ENCODE measurements around the gene PSG2.
"Not testable (repeated sequence)": the region's sequence is repeated elsewhere in the genome, so short reads cannot be mapped to it uniquely, and the experiment has no call there.

Gene PSG2

DNA sequence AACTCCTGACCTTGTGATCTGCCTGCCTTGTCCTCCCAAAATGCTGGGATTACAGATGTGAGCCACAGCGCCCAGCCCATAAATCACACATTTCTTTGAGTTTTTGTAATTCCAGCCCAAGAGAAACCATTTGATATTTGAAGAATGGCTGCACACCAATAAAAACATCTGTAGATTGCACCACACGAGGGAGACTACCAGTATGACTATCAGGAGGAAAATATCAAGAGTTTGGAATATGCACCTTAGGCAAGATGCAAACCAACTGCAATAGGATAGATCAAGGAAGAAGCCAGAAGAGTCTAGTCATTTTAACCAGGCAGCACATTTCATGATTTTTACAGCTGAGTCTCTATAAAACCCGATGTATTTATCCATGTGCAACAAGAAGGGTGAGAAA, 20.1 kb downstream of the PSG2 start:
- not testable (repeated sequence) for DNase-seq

DNA sequence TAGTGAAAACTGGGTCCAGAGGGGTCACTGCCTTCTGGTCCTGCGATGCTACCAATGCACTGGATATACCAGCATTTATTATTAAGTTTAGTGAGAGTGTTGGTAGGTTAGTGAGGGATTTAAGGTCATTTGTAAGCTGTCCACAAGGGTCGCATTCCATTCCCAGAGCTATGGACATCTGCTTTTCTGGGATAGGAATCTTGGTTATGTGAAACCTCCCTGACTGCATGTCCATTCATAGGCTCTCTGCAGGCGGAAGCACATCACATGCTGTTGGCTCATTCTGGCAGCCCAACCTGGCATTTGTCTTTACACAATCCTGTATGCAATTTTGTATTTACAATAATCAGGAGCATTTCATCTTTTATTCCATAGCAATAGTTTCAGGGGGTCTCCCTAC, 21.2 kb downstream of the PSG2 start:
- DNase-seq: not testable (repeated sequence)

DNA sequence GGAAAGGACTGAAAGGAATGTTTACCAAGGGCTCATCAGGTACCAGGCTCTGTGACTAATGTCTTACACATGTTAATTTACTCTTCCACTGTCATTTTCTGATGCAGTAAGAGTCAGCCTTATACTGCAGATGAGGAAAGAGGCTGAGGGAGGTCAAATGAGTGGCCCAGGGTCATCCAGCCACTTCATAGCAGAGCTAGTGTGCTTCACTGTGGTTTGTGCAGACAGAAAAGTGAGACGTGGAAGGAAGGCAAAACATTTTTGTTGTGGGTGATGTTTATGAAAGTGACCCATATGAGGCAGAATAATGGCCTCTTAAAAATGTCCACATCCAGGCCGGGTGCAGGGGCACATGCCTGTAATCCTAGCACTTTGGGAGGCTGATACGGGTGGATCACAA, 22.2 kb downstream of the PSG2 start:
- DNase-seq: not testable (repeated sequence)

DNA sequence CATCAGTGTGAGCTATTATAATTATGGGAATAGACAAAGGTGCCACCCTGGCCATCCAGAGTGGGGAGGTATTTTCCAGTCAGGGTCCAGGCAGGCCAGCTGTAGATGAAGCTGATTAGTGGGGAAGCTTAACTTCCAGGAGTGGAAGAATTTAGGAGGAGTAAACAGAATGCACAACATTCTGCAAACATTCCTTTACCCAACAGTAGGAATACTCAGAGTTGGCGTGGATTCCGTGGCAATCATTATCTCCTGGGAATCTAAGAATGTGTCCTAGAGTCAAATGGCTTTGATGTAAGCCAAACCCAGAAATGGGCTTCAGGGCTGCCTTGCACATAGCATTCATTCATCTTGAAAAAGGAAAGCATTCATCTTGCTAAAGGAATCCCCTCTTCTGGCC, 23.0 kb downstream of the PSG2 start:
- not testable (repeated sequence) for DNase-seq

DNA sequence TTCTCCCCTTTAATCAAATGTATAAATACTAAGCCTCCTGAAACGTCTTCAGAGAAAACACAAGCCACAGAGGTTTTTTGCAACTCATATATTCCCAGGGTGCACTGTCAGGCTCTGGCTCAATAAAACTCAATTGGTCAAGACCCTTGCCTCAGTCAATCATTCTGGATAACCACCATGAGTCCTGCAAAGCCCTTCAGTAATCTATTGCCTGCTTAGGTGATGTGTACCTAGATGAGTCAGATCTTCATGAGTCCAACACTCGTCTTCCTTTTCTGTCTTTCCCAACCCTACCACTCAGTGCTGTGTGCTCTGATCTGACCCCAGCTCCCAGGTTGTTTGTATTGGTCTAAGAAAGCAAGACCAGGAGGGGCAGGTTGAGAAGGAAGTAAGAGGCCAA, 24.1 kb downstream of the PSG2 start:
- DNase-seq: not testable (repeated sequence)

DNA sequence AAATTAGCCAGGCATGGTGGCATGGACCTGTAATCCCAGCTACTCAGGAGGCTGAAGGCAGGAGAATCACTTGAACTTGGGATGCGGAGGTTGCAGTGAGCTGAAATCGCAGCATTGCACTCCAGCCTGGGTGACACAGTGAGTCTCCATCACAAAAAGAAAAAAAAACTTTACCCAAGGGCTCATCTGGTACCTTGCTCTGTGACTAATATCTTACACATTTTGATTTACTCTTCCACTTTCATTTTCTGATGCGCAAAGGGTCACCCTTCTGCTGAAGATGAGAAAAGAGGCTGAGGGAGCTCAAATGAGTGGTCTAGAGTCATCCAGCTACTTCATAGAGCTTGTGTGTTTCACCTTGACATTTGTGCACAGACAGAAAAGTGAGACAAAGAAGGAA, 34.5 kb downstream of the PSG2 start:
- DNase-seq: not testable (repeated sequence)

DNA sequence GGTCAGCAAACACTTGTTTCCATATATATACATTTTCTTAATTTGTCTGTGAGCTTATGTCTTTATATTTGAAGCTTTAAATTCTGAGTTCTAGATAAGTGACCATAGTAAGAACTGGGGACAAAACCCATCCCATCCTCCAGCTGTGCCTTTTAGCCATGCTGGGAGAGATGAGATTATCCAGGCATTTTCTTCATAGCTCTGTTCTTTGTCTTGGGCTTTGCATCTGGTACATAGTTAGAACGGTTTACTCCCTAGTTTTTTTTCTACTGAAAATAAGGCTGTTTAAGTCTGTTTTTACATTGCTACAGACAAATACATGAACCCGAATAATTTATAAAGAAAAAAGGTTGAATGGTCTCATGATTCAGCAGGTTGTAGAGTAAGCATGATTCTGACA, 35.9 kb downstream of the PSG2 start:
- DNase-seq: not testable (repeated sequence)

DNA sequence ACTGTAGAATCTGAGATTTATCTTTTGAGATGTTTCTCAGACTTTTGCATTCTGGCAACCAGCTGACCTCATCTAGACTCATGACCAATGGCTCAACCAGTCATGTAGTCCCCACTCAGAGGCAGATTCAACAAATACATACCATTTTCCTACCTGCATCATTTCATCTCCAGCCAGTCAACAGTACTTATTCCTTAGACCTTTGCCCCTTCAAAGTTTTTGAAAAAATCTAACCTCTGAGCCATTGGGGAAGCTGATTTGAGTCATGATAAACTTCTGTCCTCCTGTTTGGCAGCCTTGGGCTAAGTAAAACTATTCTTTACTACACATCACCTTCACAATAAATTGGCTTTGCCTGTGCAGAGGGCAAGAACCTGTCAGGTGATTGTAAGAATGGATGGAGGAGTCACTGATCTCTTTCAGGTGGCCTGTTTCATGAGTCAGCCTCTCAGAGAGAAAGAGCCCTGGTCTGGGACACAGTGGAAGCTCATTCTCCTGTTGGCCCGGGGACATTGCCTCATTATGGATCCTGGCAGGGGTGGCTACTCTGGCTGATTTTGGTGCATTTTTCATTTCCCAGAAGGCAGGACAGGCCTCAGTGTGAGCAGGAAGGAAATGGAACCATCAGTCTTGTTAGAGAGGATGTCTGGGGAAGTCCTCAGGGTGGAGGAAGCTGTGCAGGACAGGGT, 38.9 kb downstream of the PSG2 start:
- not testable (repeated sequence) for DNase-seq

DNA sequence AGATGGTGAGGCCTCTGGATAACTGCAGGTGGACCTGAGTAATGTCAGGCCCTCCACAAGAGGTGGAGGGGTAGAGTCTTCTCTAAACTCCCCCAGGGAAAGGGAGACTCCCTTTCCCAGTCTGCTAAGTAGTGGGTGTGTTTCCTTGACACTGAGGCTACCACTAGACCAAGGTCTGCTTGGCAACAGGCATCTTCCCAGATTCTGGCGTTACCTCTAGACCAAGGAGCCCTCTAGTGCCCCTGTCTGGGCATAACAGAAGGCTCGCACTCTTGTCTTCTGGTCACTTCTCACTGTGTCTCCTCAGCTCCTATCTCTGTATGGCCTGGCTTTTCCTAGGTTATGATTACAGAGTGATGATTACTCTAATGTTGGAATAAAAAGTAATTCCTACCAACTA, 50.9 kb downstream of the PSG2 start:
- DNase-seq: not testable (repeated sequence)

DNA sequence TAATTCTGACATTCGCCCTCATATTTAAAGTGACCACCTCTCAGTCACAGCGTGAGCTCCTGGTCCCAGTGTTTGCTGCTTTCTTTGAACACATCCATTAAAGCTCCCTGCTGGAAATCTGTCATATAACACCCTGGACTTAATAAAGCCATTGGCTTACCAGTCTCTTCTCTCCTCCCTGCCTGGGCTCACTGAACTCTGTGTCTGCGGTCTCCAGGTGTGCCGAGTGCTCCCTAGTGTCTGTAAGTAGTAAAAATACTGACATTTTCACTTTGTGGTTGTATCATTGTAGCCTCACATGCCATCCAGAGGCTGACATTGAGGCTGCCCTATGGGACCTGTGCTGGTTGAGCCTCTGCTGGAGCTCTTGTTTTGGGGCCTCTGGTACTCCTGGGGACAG, 53.6 kb downstream of the PSG2 start:
- DNase-seq: no peak

DNA sequence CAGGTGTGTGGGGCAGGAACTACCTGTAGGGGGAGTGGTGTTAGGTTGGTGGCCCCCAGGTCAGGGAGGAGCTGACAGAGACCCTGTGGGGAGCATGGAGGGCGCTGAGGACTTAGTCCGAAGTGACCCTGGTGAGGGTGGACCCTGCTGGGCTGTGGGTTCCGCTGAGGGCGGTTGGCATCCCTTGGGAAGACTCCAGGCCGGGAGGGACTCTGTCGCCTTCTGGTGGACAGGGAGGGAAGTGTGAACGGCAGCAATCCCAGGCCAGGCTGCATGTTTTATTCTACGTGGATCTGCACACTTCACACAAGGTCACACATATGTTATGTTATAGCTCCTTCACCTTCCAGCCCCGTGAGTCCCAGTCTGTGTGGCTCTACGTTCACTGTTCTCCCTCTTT, 54.5 kb downstream of the PSG2 start:
- not testable (repeated sequence) for DNase-seq

DNA sequence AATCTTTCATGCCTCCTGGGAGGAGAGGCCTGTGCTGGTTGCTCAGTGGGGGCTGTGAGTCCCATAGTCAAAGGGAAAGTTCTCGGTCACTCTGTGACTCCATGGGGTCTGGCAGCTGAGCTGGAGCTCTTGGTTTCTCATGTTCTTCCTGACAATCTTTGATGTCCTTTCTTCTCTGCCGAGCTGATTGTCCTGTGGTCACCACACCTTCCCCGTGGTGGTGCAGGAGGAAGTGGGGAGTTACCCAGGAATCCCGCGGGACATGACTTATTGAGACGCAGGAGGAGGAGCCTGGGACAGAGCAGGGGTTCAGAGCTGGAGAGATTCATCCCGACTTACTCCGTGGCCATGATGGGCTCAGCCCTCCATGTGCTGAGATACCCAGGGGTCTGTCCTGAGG, 55.4 kb downstream of the PSG2 start:
- DNase-seq: not testable (repeated sequence)

DNA sequence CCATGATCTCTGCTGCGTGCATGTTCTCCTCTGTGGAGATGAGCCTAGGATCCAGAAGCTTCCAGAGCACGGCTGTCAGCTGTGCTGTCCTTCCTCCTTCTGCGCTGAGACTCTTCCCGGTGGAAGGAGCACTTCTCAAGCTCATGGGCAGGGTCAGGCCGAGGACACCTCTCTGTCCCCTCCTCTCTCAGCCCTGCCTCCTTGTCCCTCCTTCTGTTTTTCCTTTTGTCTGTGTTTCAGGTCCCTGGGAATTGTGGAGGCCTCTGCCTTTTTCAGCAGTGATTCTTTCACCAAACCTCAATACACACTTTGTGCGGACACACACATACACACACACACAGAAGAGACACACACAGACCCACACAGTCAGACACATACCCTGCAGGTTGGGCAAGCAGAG, 56.1 kb downstream of the PSG2 start, which contains the start of gene PSG11:
Gene PSG11, minus strand, starts transcription at position 101 of the 400 bp plus-strand sequence. Its CDS starts 97 bp downstream, at position 4.
- not testable (repeated sequence) for DNase-seq

DNA sequence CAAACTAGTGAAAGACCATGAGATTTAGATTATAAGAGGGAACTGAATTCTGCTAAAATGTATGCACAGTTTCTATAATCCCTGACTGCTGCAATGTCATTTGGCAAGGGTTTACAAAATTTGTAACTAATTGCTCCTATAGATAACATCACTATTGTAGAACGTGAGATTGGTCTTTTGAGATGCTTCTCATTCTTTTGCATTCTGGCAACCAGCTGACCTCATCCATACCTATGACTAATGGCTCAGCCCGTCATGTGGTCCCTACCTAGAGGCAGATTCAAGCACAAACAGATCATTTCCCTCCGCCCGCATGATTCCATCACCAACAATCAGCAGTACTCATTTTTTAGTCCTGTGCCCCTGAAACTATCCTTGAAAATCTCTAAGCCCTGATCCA, 60.4 kb downstream of the PSG2 start:
- DNase-seq: not testable (repeated sequence)

DNA sequence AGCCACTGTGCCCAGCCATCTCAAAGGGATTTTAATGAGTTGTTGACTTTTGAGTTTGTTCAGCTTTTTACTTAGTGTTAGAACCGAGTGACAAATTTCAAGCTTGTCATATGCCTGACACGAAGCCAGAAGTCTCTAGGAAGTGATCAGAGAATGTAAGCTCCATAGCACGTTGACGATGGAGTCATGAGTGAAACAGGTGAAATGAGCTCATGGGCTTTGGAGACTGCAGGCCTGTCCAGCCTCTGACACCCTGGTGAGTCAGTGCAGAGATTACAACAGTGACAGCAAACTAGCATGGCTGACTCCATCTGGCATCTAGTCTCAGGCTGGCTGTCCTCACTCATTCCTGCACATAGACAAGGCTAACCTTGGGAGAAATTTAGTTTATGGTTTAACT, 60.9 kb downstream of the PSG2 start:
- DNase-seq: not testable (repeated sequence)

DNA sequence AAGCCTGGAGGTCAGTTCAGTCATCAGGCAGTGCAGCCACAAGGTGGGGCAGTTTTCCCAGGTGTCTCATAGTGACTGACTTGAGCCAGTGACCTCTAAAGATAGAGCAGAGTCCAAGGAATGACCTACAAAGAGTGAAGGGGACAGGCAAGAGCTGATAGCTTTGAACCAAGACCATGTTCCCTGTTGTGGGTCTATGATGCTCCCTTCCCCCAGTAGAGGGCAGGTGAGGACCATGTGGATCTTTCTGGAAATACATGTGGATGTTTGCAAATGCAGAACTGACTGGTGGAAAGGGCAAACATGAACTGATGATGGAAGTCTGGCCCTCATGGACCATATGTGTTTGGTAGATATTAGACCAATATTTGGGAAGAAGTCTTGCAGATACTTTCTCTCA, 62.9 kb downstream of the PSG2 start:
- not testable (repeated sequence) for DNase-seq
